ENCODE measurements around the gene VPS9D1.
"Not testable (repeated sequence)": the region's sequence is repeated elsewhere in the genome, so short reads cannot be mapped to it uniquely, and the experiment has no call there.

VPS9D1 gene

GRCh38 chr16:89670496-89671431 is 49.9 kb downstream of the VPS9D1 start:
- POLR2A ChIA-PET (ENCODE audit: low non-redundant PET), result interaction anchor here (0.5 to 1.4 kb wide), 3 partner anchors 16 to 409 kb away, joined by 3 to 5 read pairs (median 3); partner anchors contain the start of gene CDK10
- CTCF ChIA-PET, result interaction anchor here (0.6 kb wide), 3 partner anchors 17 to 41 kb away, joined by 3 read pairs; no protein-coding TSS in a partner anchor

GRCh38 chr16:89669755-89670154 is 50.9 kb downstream of the VPS9D1 start:
- no peak overlapping the region for H3K27ac ChIP-seq
- no peak for TF ChIP-seq CTCF (conservative IDR thresholded peaks at IDR 0.05; ENCODE audit: low read depth)
- no peak for DNase-seq (ENCODE audit: low spot score)
- POLR2A ChIA-PET (ENCODE audit: low non-redundant PET), result no interaction called here
- CTCF ChIA-PET, result no interaction called here

More at GRCh38 chr16:89670496-89671431, 49.9 kb downstream of the VPS9D1 start:
- H3K27ac ChIP-seq, result peak overlapping the region; percentile 51
- TF ChIP-seq CTCF (conservative IDR thresholded peaks at IDR 0.05; ENCODE audit: low read depth), result no peak
- no peak for DNase-seq (ENCODE audit: low spot score)

GRCh38 chr16:89668790-89669158 is 51.9 kb downstream of the VPS9D1 start:
- POLR2A ChIA-PET (ENCODE audit: low non-redundant PET), result no interaction called here
- no peak for TF ChIP-seq CTCF (conservative IDR thresholded peaks at IDR 0.05; ENCODE audit: low read depth)
- CTCF ChIA-PET, result no interaction called here
- DNase-seq (ENCODE audit: low spot score), result no peak
- peak overlapping the region; percentile 61 for H3K27ac ChIP-seq

- ChIA-PET CTCF (interaction anchor here (0.7 to 0.9 kb wide), 2 partner anchors 92 to 351 kb away, joined by 3 read pairs; partner anchors contain the start of gene CPNE7), POLR2A (ENCODE audit: low non-redundant PET) (no interaction called here)
- peak overlapping the region; percentile 61 for H3K27ac ChIP-seq
- TF ChIP-seq CTCF (conservative IDR thresholded peaks at IDR 0.05; ENCODE audit: low read depth), result no peak
- no peak for DNase-seq (ENCODE audit: low spot score)
These were observed 53.1 kb downstream of the VPS9D1 start for GRCh38 chr16:89667633-89668032.

- CTCF ChIA-PET, result interaction anchor here (0.7 to 0.9 kb wide), 2 partner anchors 91 to 351 kb away, joined by 3 read pairs; partner anchors contain the start of gene CPNE7
- DNase-seq (ENCODE audit: low spot score); POLR2A ChIA-PET (ENCODE audit: low non-redundant PET): not testable (repeated sequence)
- TF ChIP-seq CTCF (conservative IDR thresholded peaks at IDR 0.05; ENCODE audit: low read depth), result peak; percentile 23
- peak overlapping the region; percentile 61; the same call in 1 of the 2 replicates for H3K27ac ChIP-seq
These were observed 53.7 kb downstream of the VPS9D1 start for GRCh38 chr16:89667000-89667399.

GRCh38 chr16:89664238-89664637 is 56.5 kb downstream of the VPS9D1 start:
- H3K27ac ChIP-seq; CTCF ChIA-PET; DNase-seq (ENCODE audit: low spot score); POLR2A ChIA-PET (ENCODE audit: low non-redundant PET): not testable (repeated sequence)

- no peak for TF ChIP-seq CTCF (conservative IDR thresholded peaks at IDR 0.05; ENCODE audit: low read depth)
- peak overlapping the region; percentile 91; the same call in 1 of the 2 replicates for H3K27ac ChIP-seq
- DNase-seq (ENCODE audit: low spot score), result no peak
- CTCF ChIA-PET, result no interaction called here
- POLR2A ChIA-PET (ENCODE audit: low non-redundant PET), result no interaction called here
These were observed 59.5 kb downstream of the VPS9D1 start for GRCh38 chr16:89661215-89661614.
